ENCODE results near the gene TSPAN31. TPM values are rescaled to one million over a fixed set of nuclear protein-coding genes. Genes with fewer than 3 reads are reported as not detected.
A peak's percentile ranks its signal among the peaks of the same experiment; 100 is the strongest.

Gene TSPAN31
- total and polyA plus RNA-seq, 9 of the 15 experiments (the other 6 are each of a cell fraction or from before 2014, with no cell fraction given): 11.3 to 26.4 (median 14.3) TPM

- DNase-seq (ENCODE audit: extremely low read depth in 1 of 4, low spot score in 3 of 4): no peak
- Histone ChIP-seq H4K20me1 (replicated peaks; ENCODE audit: control insufficient read depth, insufficient read depth, low read length) (no peaks in the 10 kb centered on the region), H3K4me1 (replicated peaks in 1 of 2; ENCODE audit: control insufficient read depth in 2 of 2, insufficient read depth in 2 of 2, low read length in 2 of 2) (peaks cover 9 to 36% of the 10 kb centered on the region in 2 experiments; a peak in 4 of 5 replicates), H3K4me3 (no peak overlapping the region), H3K79me2 (ENCODE audit: control insufficient read depth, insufficient read depth, low read length) (no peaks in the 10 kb centered on the region), H2AFZ (ENCODE audit: low read depth, low read length) (0 out of 2 replicates have a peak overlapping the region, but pooled peaks have one; percentile 94), H3K36me3 (ENCODE audit: control insufficient read depth, insufficient read depth, low read length) (no peaks in the 10 kb centered on the region), H3K9ac (ENCODE audit: insufficient read depth in 1 of 2, low read depth in 2 of 2, low read length in 2 of 2) (peak overlapping the region in 1 of 2 experiments; percentile 87; a peak in 1 of 4 replicates), H3K4me2 (ENCODE audit: insufficient read depth, low read length) (no peak overlapping the region), H3K27ac (ENCODE audit: extremely low read depth, low read depth, low read length) (no peak overlapping the region), H3K27me3 (ENCODE audit: control insufficient read depth in 2 of 2, insufficient read depth in 2 of 2, low read length in 2 of 2) (peaks cover 4 to 44% of the 10 kb centered on the region in 2 experiments; a peak in 3 of 5 replicates), H3K9me3 (replicated peaks; ENCODE audit: control insufficient read depth, insufficient read depth, low read depth, low read length) (no peaks in the 10 kb centered on the region), H3K9me1 (ENCODE audit: control insufficient read depth, insufficient read depth, low read length) (no peaks in the 10 kb centered on the region)
- ATAC-seq: no peak
- BruUV-seq (replicated peaks): no TSS peak
- in situ Hi-C loops (cut with MboI): no loop called here
- POLR2A ChIA-PET: interaction anchor here (0.7 to 3.5 kb wide), 2 partner anchors 7 to 30 kb away, joined by 3 to 15 read pairs; partner anchors contain the start of gene TSPAN31
- intact Hi-C loops (cut with micrococcal nuclease): loop anchor here (2.0 to 5.0 kb wide), 3 partner anchors 105 to 275 kb away; partner anchors contain the start of genes B4GALNT1, DDIT3 and MBD6
- no peak for FAIRE-seq
- WGBS (ENCODE audit: insufficient coverage, low coverage, missing lambda C conversion rate): 26% methylated on average over 16 of the region's 110 CpGs
- CTCF ChIA-PET (ENCODE audit: low intra/inter-chr PET ratio): no interaction called here
- TF ChIP-seq FIP1L1 (IDR thresholded peaks at IDR 0.05; ENCODE audit: low read depth, low read length, poor library complexity, severe bottlenecking) (peak; percentile 68), RBM14 (IDR thresholded peaks at IDR 0.05; ENCODE audit: borderline replicate concordance, insufficient read depth, low read depth, low read length) (0 out of 2 replicates have a peak, but pooled peaks have one; percentile 11), NR2C2 (CRISPR knock-in tag; IDR thresholded peaks at IDR 0.05) (no peak), NR2C2 (tag; IDR thresholded peaks at IDR 0.05) (peak; percentile 39; the same call in 1 of the 2 replicates), ZBTB33 (CRISPR knock-in tag; IDR thresholded peaks at IDR 0.05) (peak; percentile 4; the same call in 1 of the 2 replicates), ZHX1 (conservative IDR thresholded peaks at IDR 0.05; ENCODE audit: low read length) (no peak)
These were observed 7.1 kb upstream of the TSPAN31 start for GRCh38 chr12:57737467-57738460.

Data from K562 (cell line).